Glutamatergic neuron (in vitro differentiated cells): Measurements from ENCODE around the gene PIK3C2G. TPM values are rescaled to one million over a fixed set of nuclear protein-coding genes. Genes with fewer than 3 reads are reported as not detected.
"Not testable (repeated sequence)": the region's sequence is repeated elsewhere in the genome, so short reads cannot be mapped to it uniquely, and the experiment has no call there.

Source experiments
- DNase-seq: peaks from one replicate; pipeline ENCODE4 v3.0.0; 2022
- H3K27ac Mint-ChIP-seq: one replicate; pipeline ENCODE4 v1.8.0; 2020; ENCODE audit warnings: mild to moderate bottlenecking, mixed read lengths, inconsistent platforms; ENCODE audit not compliant: unreplicated experiment
- H3K27me3 Mint-ChIP-seq: one replicate; pipeline ENCODE4 v1.8.0; 2020; ENCODE audit warnings: mild to moderate bottlenecking, moderate library complexity, mixed read lengths, inconsistent platforms; ENCODE audit not compliant: unreplicated experiment
- H3K36me3 Mint-ChIP-seq: one replicate; pipeline ENCODE4 v1.8.0; 2020; ENCODE audit warnings: mild to moderate bottlenecking, mixed read lengths, inconsistent platforms; ENCODE audit not compliant: unreplicated experiment
- H3K4me1 Mint-ChIP-seq: one replicate; pipeline ENCODE4 v1.8.0; 2020; ENCODE audit warnings: mild to moderate bottlenecking, low read depth, mixed read lengths, inconsistent platforms; ENCODE audit not compliant: unreplicated experiment
- H3K4me3 Mint-ChIP-seq: one replicate; pipeline ENCODE4 v1.8.0; 2020; ENCODE audit warnings: mild to moderate bottlenecking, mixed read lengths, inconsistent platforms; ENCODE audit not compliant: unreplicated experiment
- H3K9me3 Mint-ChIP-seq: one replicate; pipeline ENCODE4 v1.8.0; 2020; ENCODE audit warnings: mild to moderate bottlenecking, moderate library complexity, mixed read lengths, inconsistent platforms; ENCODE audit not compliant: unreplicated experiment
- CTCF ChIP-seq: fragments of 200-600 bp; sonication (generic); IDR thresholded peaks from one replicate; pipeline ENCODE4 v1.5.0; 2021; ENCODE audit not compliant: partially characterized antibody, unreplicated experiment
- total RNA-seq: library from RNA; stranded (reverse); fragmentation: NEBNext Ultra II Directional; extraction: Animal tissue kit (Norgen Biotek cat#: 25700); gene quantifications from one replicate; pipeline ENCODE4 v1.2.1, GENCODE V29; 2021; ENCODE audit not compliant: unreplicated experiment

Gene PIK3C2G
- total RNA-seq, 1 donor from 2014 or later: not detected

GRCh38 chr12:18502422-18502968, 241.2 kb downstream of the PIK3C2G start:
- peaks cover 8% of the 10 kb centered on the region for H3K4me1 Mint-ChIP-seq
- TF ChIP-seq CTCF: no peak
- no peaks in the 10 kb centered on the region for H3K36me3 Mint-ChIP-seq

GRCh38 chr12:18521461-18521860, 260.1 kb downstream of the PIK3C2G start:
- DNase-seq: no peak
- no peak for TF ChIP-seq CTCF
- Mint-ChIP-seq H3K4me3 (no peak overlapping the region), H3K36me3 (peaks cover 28% of the 10 kb centered on the region), H3K4me1 (no peaks in the 10 kb centered on the region), H3K9me3 (peaks cover 18% of the 10 kb centered on the region), H3K27me3 (peaks cover 2% of the 10 kb centered on the region), H3K27ac (no peak overlapping the region)

More at GRCh38 chr12:18502422-18502968, 241.2 kb downstream of the PIK3C2G start:
- Mint-ChIP-seq H3K27ac (no peak overlapping the region), H3K27me3 (no peaks in the 10 kb centered on the region), H3K9me3 (no peaks in the 10 kb centered on the region), H3K4me3 (no peak overlapping the region)
- DNase-seq: no peak

- Mint-ChIP-seq H3K27me3 (peaks cover 2% of the 10 kb centered on the region), H3K9me3 (peaks cover 15% of the 10 kb centered on the region), H3K27ac (no peak overlapping the region), H3K36me3 (peaks cover 28% of the 10 kb centered on the region), H3K4me3 (no peak overlapping the region), H3K4me1 (no peaks in the 10 kb centered on the region)
- DNase-seq: no peak
- TF ChIP-seq CTCF: no peak
These were observed 261.5 kb downstream of the PIK3C2G start for GRCh38 chr12:18522806-18523205.

DNA sequence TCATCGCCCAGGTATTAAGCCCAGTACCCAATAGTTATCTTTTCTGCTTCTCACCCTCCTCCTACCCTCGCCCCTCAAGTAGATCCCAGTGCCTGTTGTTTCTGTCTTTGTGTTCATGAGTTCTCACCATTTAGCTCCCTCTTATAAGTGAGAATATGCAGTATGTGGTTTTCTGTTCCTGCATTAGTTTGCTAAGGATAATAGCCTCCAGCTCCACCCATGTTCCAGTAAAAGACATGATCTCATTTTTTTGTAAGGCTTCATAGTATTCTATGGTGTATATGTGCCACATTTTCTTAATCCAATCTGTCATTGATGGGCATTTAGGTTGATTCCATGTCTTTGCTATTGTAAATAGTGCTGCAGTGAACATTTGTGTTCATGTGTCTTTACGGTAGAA, 281.2 kb downstream of the PIK3C2G start:
- H3K9me3 Mint-ChIP-seq, H3K27me3 Mint-ChIP-seq, DNase-seq, H3K36me3 Mint-ChIP-seq, H3K4me3 Mint-ChIP-seq: not testable (repeated sequence)
- peaks cover 50% of the 10 kb centered on the region for H3K4me1 Mint-ChIP-seq
- H3K27ac Mint-ChIP-seq: peak overlapping the region; percentile 65

DNA sequence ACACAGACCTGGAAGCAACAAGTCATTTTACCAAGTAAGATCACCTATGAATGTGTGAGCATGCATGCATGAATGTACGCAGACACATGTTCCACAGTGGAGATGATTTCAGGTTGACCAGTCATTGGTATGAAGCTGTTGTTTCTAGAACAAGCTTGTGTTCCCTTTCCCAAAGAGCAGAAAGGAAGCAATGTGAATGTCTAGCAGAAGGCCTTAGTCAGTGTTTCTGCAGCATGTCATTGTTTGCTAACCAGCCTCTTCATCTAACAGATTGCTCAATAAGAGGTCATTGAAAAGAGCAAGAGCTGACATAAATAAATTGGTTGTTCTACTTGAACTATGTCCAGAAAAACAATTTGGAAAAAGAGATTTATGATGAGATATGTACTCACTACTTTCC, 285.1 kb downstream of the PIK3C2G start:
- Mint-ChIP-seq H3K4me3 (no peak overlapping the region), H3K36me3 (no peaks in the 10 kb centered on the region), H3K27ac (no peak overlapping the region), H3K4me1 (peaks cover 39% of the 10 kb centered on the region), H3K9me3 (peaks cover 3% of the 10 kb centered on the region), H3K27me3 (no peaks in the 10 kb centered on the region)
- DNase-seq: no peak
- no peak for TF ChIP-seq CTCF
